NB4 (cell line): ENCODE data around the gene ZNF618.
A peak's percentile ranks its signal among the peaks of the same experiment; 100 is the strongest.

Experiments used
- DNase-seq: peaks from one replicate; pipeline ENCODE4 v3.0.0; 2010; ENCODE audit warnings: low read depth
- H3K4me3 ChIP-seq: one replicate; pipeline ENCODE4 v1.5.1; 2011; ENCODE audit warnings: mild to moderate bottlenecking, low read depth, low read length, moderate library complexity
- CTCF ChIP-seq: IDR thresholded peaks from one replicate; pipeline ENCODE4 v1.5.1; 2012; ENCODE audit warnings: low read depth, low read length
- MAX ChIP-seq: IDR thresholded peaks from 2 replicates; pipeline ENCODE4 v1.6.1; 2011; ENCODE audit warnings: low read depth, low read length
- MYC ChIP-seq: IDR thresholded peaks from 2 replicates; pipeline ENCODE4 v1.6.1; 2011; ENCODE audit warnings: low read depth, low read length
- POLR2A ChIP-seq: IDR thresholded peaks from 2 replicates; pipeline ENCODE4 v1.6.1; 2011; ENCODE audit warnings: mild to moderate bottlenecking; ENCODE audit not compliant: insufficient read length; ENCODE audit errors: extremely low read depth

Gene ZNF618

DNA sequence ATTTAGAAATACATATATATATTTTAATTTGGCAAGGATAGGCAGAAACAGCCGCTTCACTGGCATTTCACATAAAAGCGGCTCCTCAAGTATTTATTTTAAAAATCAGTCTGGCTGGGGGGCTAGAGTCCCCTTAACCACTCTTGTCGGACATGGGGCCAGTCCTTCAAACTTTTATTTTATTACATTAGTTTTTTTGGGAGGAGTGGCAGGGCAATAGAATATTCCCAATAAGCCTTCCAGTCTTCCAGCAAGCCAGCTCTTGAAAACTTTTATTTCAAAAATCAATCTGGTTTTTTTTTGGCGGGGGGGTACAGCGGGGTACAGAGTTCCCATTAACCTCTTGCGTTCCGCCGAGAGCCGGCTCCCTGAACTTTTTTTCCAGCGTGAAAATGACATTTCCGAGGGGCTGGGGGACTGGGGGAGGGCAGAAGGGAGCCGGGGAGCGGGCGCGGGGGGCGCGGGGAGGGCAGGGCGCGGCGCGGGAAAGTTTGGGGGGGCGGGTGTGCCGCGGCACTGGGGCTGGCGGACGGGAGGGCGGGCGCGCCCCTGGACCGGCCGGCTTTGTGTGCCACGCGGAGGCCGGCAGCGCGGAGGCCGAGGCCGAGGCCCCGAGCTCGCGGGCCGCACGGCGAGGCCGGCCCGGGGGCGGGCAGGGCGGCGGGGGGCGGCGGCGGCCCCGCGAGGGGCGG, 504 bp upstream of the ZNF618 start:
- H3K4me3 ChIP-seq, result peak overlapping the region; percentile 25
- DNase-seq, result peak; percentile 53
- TF ChIP-seq CTCF (no peak), MYC (no peak), POLR2A (no peak), MAX (no peak)

DNA sequence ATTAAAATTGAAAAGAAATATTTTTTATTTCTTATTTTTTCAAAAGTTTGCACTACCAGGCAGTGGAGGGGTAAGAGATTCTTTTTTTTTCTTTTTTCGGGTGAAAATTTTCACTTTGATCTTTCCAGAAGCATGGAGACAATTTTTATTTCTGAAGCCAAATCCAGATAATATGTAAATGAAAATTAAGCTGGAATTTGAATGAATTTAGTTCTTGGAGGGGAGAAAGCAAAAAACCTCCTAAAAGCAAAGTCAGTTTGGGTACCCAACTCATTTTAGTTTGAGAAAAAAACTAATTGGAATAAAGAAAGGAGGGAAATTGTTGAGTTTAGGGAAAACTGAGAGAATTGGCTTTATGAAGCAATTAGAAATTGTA, 872 bp downstream of the ZNF618 start:
- TF ChIP-seq MAX, result no peak
- TF ChIP-seq POLR2A, result no peak
- no peak for DNase-seq
- peak overlapping the region; percentile 80 for H3K4me3 ChIP-seq

DNA sequence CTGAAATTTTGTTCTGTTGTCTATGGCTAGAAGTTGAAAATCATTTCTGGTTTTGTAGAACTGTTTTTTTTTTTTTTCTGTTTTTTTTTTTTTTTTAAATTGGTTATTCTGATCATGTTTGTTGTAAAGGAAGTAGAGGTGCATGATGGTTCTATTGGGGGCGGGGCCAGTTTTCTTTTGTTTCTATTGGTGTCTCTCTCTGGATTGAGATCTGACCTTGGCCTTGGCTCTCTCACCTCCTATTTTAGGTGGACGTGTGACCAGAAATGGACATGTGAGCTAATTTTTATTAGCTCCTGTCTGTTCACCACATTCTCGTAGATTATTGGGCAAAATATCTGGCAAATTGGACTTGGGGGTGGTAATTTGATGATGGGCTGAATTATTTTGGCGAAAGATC, 3.2 kb downstream of the ZNF618 start:
- no peak overlapping the region for H3K4me3 ChIP-seq
- DNase-seq, result no peak
- no peak for TF ChIP-seq CTCF
- no peak for TF ChIP-seq MYC
- no peak for TF ChIP-seq MAX
- no peak for TF ChIP-seq POLR2A

GRCh38 chr9:113879911-113880310, 3.8 kb downstream of the ZNF618 start:
- DNase-seq, result no peak
- no peak overlapping the region for H3K4me3 ChIP-seq
- TF ChIP-seq POLR2A (no peak), CTCF (no peak)

DNA sequence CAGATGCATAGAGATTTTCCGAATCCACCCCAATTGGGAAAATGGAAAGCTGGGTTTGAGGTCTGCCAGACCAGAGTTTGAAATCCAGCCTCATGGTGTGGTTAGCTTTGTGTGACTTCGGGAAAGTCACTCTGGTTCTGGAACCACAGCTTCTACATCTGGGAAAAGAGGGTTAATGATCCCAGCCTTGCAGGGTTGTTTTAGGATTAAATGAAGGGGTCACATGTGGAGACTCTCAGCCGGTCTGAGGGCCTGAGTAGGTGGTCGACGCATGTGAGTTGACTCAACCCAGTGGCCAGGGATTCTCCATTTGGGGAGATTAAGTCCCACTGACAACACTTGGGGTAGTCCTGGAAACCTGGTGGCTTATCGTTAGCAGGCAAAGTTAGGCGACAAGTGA, 6.1 kb downstream of the ZNF618 start:
- no peak overlapping the region for H3K4me3 ChIP-seq
- DNase-seq, result no peak
- TF ChIP-seq CTCF (no peak), MAX (no peak), MYC (no peak), POLR2A (no peak)

GRCh38 chr9:113882636-113883164, 6.6 kb downstream of the ZNF618 start:
- TF ChIP-seq CTCF, result no peak
- no peak for TF ChIP-seq MYC
- no peak for TF ChIP-seq MAX
- TF ChIP-seq POLR2A, result no peak
- H3K4me3 ChIP-seq, result no peak overlapping the region
- DNase-seq, result no peak
